ENCODE results near the gene YPEL2.

DNA sequence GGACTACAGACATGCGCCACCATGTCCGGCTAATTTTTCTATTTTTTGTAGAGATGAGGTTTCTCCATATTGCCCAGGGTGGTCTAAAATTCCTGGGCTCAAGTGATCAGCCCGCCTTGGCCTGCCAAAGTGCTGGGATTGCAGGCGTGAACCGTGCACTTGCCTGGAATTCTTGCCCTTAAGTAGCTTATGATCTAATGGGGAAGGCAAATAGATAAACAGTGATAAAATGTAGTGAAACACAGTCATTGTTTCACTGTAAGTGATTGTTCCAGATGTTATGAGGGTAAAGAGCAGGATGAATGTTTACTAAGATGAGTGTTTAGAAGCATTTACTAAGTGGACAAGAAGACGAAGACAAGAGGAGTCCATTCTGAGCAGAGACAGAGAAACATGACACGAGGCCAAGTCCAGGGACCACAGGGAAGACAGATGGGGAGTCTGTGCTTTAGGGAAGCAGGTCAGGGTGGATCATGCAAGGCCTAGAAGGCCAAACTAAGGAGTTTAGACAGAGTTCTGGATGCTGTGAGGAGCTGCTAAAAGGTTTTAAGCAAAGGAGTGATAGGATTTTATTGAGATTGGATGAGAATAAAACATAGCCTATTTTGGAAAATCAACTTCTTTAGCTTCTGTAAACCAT, 36.9 kb downstream of the YPEL2 start:
- no peak for TF ChIP-seq CTCF (IDR thresholded peaks at IDR 0.05)
- no peak for TF ChIP-seq POLR2A (IDR thresholded peaks at IDR 0.05)
